AG10803 (cell line): Measurements from ENCODE around the gene FGF1.
A peak's percentile ranks its signal among the peaks of the same experiment; 100 is the strongest.

Experiments
- DNase-seq: peaks from one replicate; pipeline ENCODE4 v3.0.0; 2010; ENCODE audit warnings: low read depth
- H3K4me3 ChIP-seq: 2 replicates; pipeline ENCODE4 v1.5.1; 2011; ENCODE audit warnings: mild to moderate bottlenecking, low read length, control low read depth
- TF ChIP-seq, protein P1 (sequence below): conservative IDR thresholded peaks from 2 replicates; pipeline ENCODE4 v1.5.1; 2011; ENCODE audit warnings: mild to moderate bottlenecking, low read length, control low read depth, inconsistent platforms

The FGF1 gene

GRCh38 chr5:142551338-142552067, 134.4 kb downstream of the FGF1 start:
- TF ChIP-seq, protein P1, sequence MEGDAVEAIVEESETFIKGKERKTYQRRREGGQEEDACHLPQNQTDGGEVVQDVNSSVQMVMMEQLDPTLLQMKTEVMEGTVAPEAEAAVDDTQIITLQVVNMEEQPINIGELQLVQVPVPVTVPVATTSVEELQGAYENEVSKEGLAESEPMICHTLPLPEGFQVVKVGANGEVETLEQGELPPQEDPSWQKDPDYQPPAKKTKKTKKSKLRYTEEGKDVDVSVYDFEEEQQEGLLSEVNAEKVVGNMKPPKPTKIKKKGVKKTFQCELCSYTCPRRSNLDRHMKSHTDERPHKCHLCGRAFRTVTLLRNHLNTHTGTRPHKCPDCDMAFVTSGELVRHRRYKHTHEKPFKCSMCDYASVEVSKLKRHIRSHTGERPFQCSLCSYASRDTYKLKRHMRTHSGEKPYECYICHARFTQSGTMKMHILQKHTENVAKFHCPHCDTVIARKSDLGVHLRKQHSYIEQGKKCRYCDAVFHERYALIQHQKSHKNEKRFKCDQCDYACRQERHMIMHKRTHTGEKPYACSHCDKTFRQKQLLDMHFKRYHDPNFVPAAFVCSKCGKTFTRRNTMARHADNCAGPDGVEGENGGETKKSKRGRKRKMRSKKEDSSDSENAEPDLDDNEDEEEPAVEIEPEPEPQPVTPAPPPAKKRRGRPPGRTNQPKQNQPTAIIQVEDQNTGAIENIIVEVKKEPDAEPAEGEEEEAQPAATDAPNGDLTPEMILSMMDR: no peak
- H3K4me3 ChIP-seq: peak overlapping the region; percentile 35
- peak; percentile 20 for DNase-seq

DNA sequence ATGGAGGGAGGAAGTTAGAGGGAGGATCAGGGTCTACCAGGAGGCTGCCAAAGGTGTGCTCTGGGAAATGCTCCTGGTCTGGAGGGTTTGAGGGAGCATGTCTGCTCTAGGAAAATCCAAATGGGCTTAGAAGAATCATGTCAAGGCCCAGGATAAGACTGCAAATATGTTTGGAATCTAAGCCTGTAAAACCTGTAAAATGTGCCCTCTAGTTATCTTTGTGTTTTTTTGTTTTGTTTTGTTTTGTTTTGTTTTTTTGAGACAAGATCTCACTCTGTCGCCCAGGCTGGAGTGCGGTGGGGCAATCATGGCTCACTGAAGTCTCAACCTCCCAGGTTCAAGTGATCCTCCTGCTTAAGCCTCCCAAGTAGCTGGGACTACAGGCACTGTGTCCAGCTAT, 135.4 kb downstream of the FGF1 start:
- DNase-seq: no peak
- no peak overlapping the region for H3K4me3 ChIP-seq
- TF ChIP-seq, protein P1: no peak

GRCh38 chr5:142549834-142550233, 136.1 kb downstream of the FGF1 start:
- TF ChIP-seq, protein P1: no peak
- H3K4me3 ChIP-seq: no peak overlapping the region
- no peak for DNase-seq

DNA sequence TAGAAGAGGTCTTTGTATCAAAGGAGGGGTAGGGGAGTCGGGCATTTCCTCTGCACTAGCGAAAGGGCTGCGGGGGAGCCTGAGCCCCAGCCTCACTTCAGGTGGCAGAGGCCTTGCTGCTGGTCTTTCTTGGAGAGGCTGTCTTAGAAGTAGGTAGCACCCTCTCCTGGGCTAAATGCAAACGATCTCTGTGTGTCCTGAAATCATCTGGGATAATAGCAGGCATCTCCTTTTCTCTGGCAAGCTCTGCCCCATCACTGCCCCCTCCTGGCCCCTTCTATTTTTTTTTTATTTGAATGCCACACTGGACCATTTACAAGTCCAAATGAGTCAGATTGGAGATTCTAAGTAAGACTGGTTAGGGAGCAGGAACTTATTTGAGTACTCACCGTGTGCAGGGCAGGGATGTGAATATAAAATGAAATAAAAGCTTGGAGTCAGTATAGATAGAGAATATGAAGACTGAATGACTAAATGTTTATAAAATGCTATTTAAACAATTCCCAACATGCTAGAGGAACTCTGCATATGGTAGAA, 137.1 kb downstream of the FGF1 start:
- H3K4me3 ChIP-seq: no peak overlapping the region
- TF ChIP-seq, protein P1: peak; percentile 96
- DNase-seq: peak; percentile 95

DNA sequence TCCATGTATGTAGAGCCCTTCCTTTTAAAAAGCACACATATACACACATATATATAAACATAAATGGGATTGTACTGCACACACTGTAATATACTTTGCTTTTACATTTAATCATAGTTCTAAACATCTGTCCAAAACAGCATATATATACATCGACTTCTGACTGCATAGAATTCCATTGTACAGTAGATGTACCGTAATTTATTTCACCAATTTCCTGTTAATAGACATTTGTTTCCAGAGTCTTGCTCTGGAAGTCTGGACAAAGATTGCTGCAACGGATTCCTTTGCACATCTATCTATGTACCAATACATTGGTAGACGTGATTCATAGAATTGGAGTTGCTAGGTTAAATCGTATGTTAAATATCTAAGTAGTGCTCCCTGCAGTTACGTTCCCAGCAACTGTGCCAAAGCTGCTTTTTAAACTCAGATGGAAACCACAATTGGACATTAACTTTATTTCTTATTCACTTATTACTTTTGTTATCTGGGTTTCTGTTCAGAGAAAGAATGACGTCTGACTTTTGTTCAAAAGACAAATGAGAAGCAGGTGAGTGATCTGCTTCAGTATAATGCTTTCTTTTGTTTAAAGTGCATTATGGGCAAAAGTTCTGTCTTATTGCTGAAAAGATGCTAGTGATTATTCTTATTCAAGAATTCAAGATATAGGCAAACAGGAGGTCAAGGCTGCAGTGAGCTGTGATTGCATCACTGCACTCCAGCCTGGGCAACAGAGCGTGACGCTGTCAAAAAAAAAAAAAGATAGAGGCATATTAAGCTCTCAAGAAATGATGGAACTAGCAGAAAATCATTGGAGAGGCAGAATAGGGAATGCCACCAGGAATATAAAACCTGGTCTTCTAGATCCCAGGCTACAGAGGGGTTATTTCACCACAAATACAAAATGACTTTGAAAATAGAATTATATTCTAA, 138.2 kb downstream of the FGF1 start:
- TF ChIP-seq, protein P1: no peak

DNA sequence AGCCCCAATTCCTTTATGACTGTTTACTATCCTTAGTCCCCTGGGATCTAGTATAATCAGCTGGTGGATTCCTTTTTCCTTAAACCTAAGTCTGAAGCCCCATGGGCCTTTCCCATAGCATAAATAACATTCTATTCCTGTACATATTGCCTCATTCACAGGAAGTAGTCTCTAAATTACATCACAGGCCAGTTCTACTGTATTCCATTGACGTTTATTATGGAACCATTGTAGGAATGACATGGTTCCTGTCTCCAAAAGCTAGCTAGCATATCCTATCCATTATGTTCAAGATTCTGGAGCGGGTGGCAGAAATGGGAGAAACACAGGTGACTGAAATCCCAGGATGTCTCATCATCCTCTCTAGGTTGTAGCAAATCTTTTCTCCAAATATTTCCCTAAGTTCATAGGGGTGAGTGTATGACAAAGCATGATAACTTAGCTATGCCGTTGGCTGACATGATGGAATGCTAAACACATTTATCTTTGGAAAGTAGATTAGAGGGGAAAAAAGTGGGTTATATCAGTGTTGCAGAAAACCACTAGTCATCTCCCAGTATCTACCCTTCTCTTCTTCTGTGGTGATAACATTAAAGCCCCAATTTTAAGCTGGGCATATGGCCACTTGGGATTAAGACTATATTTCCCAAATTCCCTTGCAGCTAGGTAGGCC, 140.1 kb downstream of the FGF1 start:
- TF ChIP-seq, protein P1: no peak
- peak; percentile 54 for DNase-seq
- no peak overlapping the region for H3K4me3 ChIP-seq

More for the DNA sequence above, 138.2 kb downstream of the FGF1 start:
- no peak overlapping the region for H3K4me3 ChIP-seq
- no peak for DNase-seq
